KMS-11 (cell line): ENCODE measurements around the gene PCNT.

Experiments used
- H2AFZ ChIP-seq: fragments of 200-600 bp; sonication (generic); 2 replicates; pipeline ENCODE4 v1.6.1; 2016; ENCODE audit warnings: antibody characterized with exemption, mixed run types, low read depth
- H3K27ac ChIP-seq: fragments of 200-600 bp; sonication (generic); 2 replicates; pipeline ENCODE4 v1.6.1; 2016; ENCODE audit warnings: mild to moderate bottlenecking, mixed run types
- H3K27me3 ChIP-seq: fragments of 200-600 bp; sonication (generic); 2 replicates; pipeline ENCODE4 v1.6.1; 2017; ENCODE audit warnings: mild to moderate bottlenecking, low read depth, mixed run types, moderate library complexity; ENCODE audit not compliant: insufficient read depth
- H3K36me3 ChIP-seq: fragments of 200-600 bp; sonication (generic); 2 replicates; pipeline ENCODE4 v1.6.1; 2017; ENCODE audit warnings: mild to moderate bottlenecking, mixed run types; ENCODE audit not compliant: insufficient read depth
- H3K4me1 ChIP-seq: fragments of 200-600 bp; sonication (generic); 2 replicates; pipeline ENCODE4 v1.6.1; 2016; ENCODE audit warnings: mild to moderate bottlenecking, low read depth, mixed run types; ENCODE audit not compliant: poor library complexity, severe bottlenecking
- H3K4me2 ChIP-seq: fragments of 200-600 bp; sonication (generic); 2 replicates; pipeline ENCODE4 v1.7.0; 2016; ENCODE audit warnings: mild to moderate bottlenecking, mixed run types
- H3K4me3 ChIP-seq: fragments of 200-600 bp; sonication (generic); IDR thresholded peaks from 2 replicates; pipeline ENCODE4 v1.6.1; 2017; ENCODE audit warnings: low read depth, low read length, mixed read lengths; ENCODE audit not compliant: insufficient read depth
- H3K79me2 ChIP-seq: fragments of 200-600 bp; sonication (generic); 2 replicates; pipeline ENCODE4 v1.6.1; 2016; ENCODE audit warnings: low read depth, mixed run types; ENCODE audit not compliant: insufficient read depth
- H3K9ac ChIP-seq: fragments of 200-600 bp; sonication (generic); 2 replicates; pipeline ENCODE4 v1.6.1; 2016; ENCODE audit warnings: mild to moderate bottlenecking, mixed run types
- H4K20me1 ChIP-seq: fragments of 200-600 bp; sonication (generic); 2 replicates; pipeline ENCODE4 v1.6.1; 2016; ENCODE audit warnings: mild to moderate bottlenecking, mixed run types; ENCODE audit not compliant: insufficient read depth
- TF ChIP-seq, protein P1 (sequence below): fragments of 200-600 bp; sonication (generic); conservative IDR thresholded peaks from 2 replicates; pipeline ENCODE4 v1.6.1; 2017; ENCODE audit warnings: low read depth, mild to moderate bottlenecking, antibody characterized with exemption, low read length, moderate library complexity, mixed read lengths

PCNT gene

DNA sequence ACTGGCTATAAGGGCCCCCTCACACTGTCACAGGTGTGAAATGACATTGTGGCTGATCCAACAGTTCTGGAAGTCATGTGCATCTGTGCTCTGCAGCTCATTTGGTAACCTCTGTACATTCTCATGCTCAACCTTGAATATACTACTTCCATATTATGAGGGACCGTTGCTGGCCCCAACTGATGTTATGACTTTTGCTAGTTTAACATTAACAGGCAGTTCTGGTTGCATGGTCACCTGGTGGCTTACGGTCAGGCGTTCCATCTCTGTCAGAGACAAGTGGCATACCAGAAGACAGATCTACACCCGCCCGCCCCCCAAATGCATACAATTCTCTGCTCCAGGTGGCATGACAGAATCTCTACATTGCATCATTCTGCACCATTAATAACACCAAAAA is 128.8 kb downstream of the PCNT start:
- no peak overlapping the region for H3K4me3 ChIP-seq
- peaks cover 13% of the 10 kb centered on the region for H3K79me2 ChIP-seq
- H2AFZ ChIP-seq, result no peak overlapping the region
- no peaks in the 10 kb centered on the region for H3K27me3 ChIP-seq
- H3K9ac ChIP-seq, result no peak overlapping the region
- H4K20me1 ChIP-seq, result no peaks in the 10 kb centered on the region
- peaks cover 4% of the 10 kb centered on the region for H3K4me1 ChIP-seq
- TF ChIP-seq, protein P1, sequence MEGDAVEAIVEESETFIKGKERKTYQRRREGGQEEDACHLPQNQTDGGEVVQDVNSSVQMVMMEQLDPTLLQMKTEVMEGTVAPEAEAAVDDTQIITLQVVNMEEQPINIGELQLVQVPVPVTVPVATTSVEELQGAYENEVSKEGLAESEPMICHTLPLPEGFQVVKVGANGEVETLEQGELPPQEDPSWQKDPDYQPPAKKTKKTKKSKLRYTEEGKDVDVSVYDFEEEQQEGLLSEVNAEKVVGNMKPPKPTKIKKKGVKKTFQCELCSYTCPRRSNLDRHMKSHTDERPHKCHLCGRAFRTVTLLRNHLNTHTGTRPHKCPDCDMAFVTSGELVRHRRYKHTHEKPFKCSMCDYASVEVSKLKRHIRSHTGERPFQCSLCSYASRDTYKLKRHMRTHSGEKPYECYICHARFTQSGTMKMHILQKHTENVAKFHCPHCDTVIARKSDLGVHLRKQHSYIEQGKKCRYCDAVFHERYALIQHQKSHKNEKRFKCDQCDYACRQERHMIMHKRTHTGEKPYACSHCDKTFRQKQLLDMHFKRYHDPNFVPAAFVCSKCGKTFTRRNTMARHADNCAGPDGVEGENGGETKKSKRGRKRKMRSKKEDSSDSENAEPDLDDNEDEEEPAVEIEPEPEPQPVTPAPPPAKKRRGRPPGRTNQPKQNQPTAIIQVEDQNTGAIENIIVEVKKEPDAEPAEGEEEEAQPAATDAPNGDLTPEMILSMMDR, result no peak
- H3K27ac ChIP-seq, result no peak overlapping the region
- H3K36me3 ChIP-seq, result no peaks in the 10 kb centered on the region
- H3K4me2 ChIP-seq, result no peak overlapping the region

DNA sequence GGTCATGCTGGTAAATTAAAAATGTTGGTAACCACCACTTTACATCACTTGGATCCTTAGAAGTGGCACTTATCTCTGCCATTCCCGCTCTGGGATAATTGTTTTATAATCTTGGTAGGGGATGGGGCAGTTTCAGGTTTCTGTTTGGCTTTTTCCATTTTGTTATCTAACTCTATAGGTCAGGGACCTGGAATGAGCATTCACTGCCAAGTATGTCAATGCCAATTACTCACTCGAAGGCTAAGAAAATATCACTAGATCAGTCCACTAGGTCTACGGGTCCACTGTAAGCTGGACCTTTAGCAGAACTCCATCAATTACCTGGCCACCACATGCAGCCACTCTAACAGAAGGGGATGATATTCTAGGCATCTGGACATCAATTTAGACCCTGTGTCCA is 130.2 kb downstream of the PCNT start:
- Histone ChIP-seq H4K20me1 (no peaks in the 10 kb centered on the region), H3K4me1 (peaks cover 4% of the 10 kb centered on the region), H3K9ac (no peak overlapping the region), H3K27me3 (no peaks in the 10 kb centered on the region), H3K4me2 (no peak overlapping the region), H3K27ac (no peak overlapping the region), H3K79me2 (peaks cover 19% of the 10 kb centered on the region), H3K4me3 (no peak overlapping the region), H2AFZ (no peak overlapping the region), H3K36me3 (no peaks in the 10 kb centered on the region)
- TF ChIP-seq, protein P1, result no peak

DNA sequence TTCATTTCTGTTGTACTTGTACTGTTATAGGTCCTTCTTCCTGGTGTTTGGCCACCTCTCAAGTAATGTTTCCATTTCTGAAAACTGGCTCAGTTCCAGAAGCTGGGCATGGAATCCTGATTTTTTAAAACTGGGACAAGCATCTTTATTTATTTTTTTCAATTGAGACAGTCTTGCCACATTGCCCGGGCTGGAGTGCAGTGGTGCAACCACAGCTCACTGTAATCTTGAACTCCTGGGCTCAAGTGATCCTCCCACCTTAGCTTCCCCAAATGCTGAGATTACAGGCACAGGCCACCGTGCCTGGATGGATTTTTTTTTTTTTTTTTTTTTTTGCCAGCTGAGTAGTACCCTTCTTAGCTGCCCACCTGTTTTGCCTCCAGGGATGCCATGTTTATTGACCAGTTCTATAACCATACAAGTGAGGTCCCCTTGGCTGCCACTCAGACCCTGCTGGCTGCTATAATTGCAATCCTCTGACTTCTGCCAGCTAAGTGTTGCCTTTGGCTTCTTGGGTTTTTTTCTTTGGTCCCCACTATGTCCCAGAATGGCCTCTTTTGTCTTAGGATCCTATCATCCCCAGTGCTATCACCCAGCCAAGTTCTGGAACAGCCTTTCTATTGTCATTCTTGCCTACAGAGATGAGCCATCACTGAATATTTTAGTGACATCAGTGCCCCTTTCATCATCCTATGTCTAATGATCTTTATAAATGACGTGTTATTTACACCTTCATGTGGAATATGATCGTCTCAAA is 130.9 kb downstream of the PCNT start:
- H3K36me3 ChIP-seq, result no peaks in the 10 kb centered on the region
- peaks cover 22% of the 10 kb centered on the region for H3K79me2 ChIP-seq
- H3K9ac ChIP-seq, result no peak overlapping the region
- no peaks in the 10 kb centered on the region for H4K20me1 ChIP-seq
- no peak overlapping the region for H3K4me3 ChIP-seq
- H3K4me2 ChIP-seq, result no peak overlapping the region
- TF ChIP-seq, protein P1, result no peak
- no peak overlapping the region for H3K27ac ChIP-seq
- peaks cover 7% of the 10 kb centered on the region for H3K4me1 ChIP-seq
- no peak overlapping the region for H2AFZ ChIP-seq
- no peaks in the 10 kb centered on the region for H3K27me3 ChIP-seq

DNA sequence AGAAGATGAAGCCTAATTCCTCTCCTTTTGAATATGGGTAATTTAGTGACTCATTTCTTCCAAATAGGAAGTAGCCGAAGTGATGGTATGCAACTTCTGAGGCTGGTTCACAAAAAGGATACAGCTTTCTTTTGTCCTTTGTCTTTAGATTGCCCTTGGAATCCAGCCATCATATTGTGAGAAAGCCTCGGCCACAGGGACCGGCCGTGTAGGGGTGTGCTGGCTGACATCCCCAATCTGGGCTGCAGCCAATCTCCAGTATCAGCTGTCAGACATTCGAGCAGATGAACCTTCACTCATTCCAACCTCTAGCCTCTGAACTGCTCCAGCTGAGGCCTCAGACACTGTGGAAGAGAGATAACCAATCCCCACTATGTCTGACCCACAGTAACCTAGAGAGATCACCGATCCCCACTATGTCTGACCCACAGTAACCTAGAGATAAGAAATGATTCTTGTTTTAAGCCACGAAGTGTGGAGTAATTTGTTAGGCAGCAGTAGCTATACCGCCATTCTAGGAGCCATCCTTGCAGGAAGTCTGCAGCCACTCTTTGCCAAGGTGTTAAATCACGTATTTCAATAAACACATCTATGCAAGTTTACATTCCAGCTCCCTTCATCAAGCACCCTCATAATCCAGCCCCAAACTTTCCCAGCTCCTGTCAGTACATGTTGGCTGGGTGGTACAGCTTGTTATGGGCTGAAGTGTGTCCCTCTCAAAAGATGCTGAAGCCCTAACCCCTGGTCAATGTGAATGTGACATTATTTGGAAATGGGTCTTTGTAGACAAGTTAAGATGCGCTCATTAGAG is 131.8 kb downstream of the PCNT start:
- no peaks in the 10 kb centered on the region for H3K36me3 ChIP-seq
- H3K79me2 ChIP-seq, result peaks cover 32% of the 10 kb centered on the region
- no peak overlapping the region for H2AFZ ChIP-seq
- no peak overlapping the region for H3K27ac ChIP-seq
- TF ChIP-seq, protein P1, result no peak
- H3K4me2 ChIP-seq, result no peak overlapping the region
- peaks cover 14% of the 10 kb centered on the region for H3K4me1 ChIP-seq
- H3K27me3 ChIP-seq, result no peaks in the 10 kb centered on the region
- no peaks in the 10 kb centered on the region for H4K20me1 ChIP-seq
- H3K4me3 ChIP-seq, result no peak overlapping the region
- H3K9ac ChIP-seq, result no peak overlapping the region
